Measurements from ENCODE around the gene FBH1. TPM values are rescaled to one million over a fixed set of nuclear protein-coding genes. Genes with fewer than 3 reads are reported as not detected.
A peak's percentile ranks its signal among the peaks of the same experiment; 100 is the strongest.

Gene FBH1
- total RNA-seq: 10 to 100 TPM; 72.8 to 95.5 (median 86.2) TPM
- 79.8 TPM for total RNA-seq (2013)
- total RNA-seq: 40.1 to 132 (median 83.4) reads per million in 29 experiments

DNA sequence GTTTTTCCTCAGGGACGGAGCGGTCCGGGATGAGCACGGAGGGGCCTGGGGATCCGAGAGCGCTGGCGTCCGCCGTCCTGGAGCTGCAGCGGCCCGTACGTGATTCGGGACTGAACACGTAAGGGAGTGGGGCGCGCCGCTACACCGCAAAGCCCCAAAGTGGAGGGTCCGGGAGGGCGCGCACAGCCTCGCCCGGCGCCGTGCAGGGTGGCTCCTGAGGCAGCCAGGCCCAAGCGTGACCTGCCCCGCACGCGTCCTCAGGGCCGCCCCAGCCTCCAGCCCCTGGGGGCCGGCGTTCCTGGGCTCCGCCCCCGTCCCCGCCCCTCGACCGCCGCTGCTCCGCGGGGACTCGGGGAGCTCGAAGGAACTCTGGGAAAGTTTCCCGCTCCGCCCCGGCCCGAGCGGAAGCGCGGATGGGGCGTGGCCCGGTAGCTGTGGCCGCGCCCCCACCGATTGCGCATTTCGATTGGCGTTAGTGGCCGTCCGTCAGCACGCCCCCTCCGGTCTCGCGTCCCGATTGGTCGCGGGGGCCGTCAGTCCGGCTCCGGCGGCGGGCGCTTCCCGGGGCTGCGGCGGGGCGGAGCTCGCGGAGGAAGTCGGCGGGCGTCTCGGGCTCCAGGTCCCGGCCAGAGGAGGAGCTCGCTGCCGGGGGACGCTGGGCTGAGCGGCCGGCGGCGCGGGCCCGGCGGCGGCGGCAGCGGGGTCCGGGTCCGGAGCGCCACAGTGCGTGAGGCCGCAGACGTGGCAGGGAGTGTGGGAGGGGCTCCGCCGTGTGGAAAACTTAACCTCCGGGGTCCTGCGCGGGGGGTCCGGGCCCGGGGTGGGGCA is at the start of gene FBH1, which contains the start of gene ANKRD16:
FBH1 (plus strand) TSS at position 620 of the 828 bp plus-strand sequence; CDS start at position 723, 103 bp downstream.
ANKRD16 (minus strand) TSS at position 270 of the 828 bp plus-strand sequence. CDS start 539 bp downstream, outside the sequence.
- H3K27ac ChIP-seq (ENCODE audit: low read length): peak within 1 kb of the TSS; percentile 20
- no peaks in the 10 kb centered on the region for H3K27me3 Mint-ChIP-seq
- DNase-seq (peak; percentile 86 to 99 (median 95)), ATAC-seq (replicated peaks in 1 of 4) (peak; percentile 83 to 88 (median 86))
- H3K4me1 ChIP-seq (ENCODE audit: control insufficient read depth in 1 of 2, extremely low read depth in 1 of 2, insufficient read depth in 2 of 2, low read length in 2 of 2): peaks cover 12 to 32% of the 10 kb centered on the region in 2 experiments
- H3K36me3 Mint-ChIP-seq: peaks cover 21% of the 10 kb centered on the region
- H3K27ac Mint-ChIP-seq: peak within 1 kb of the TSS; percentile 81 to 83
- under 1% methylated on average over 101 of the region's 109 CpGs for WGBS (ENCODE audit: insufficient coverage)
- H3K27me3 ChIP-seq (replicated peaks in 1 of 2; ENCODE audit: control insufficient read depth in 2 of 2, extremely low read depth in 1 of 2, insufficient read depth in 2 of 2, low read length in 1 of 2): no peaks in the 10 kb centered on the region
- no peaks in the 10 kb centered on the region for H3K9me3 Mint-ChIP-seq
- peaks cover 4 to 11% of the 10 kb centered on the region in 2 donors for H3K36me3 ChIP-seq (ENCODE audit: control insufficient read depth in 2 of 2, extremely low read depth in 1 of 2, insufficient read depth in 1 of 2, low read length in 1 of 2)
- H3K4me3 Mint-ChIP-seq: peak within 1 kb of the TSS; percentile 87 to 93 (median 90)
- H3K4me3 ChIP-seq (ENCODE audit: control insufficient read depth in 1 of 2, extremely low read depth in 1 of 2, low read length in 1 of 2): peak within 1 kb of the TSS; percentile 72 to 80
- peaks cover 54 to 60% (median 57%) of the 10 kb centered on the region in 3 donors for H3K4me1 Mint-ChIP-seq
- ChIA-PET CTCF (interaction anchor here in 1 of 2 donors (1.0 to 1.1 kb wide), 4 partner anchors 16 to 455 kb away, joined by 3 to 5 read pairs (median 3); no protein-coding TSS in a partner anchor), POLR2A (interaction anchor here (0.6 to 0.9 kb wide), 4 partner anchors 12 to 689 kb away, joined by 3 to 5 read pairs (median 4); no protein-coding TSS in a partner anchor)
- H3K9me3 ChIP-seq: no peaks in the 10 kb centered on the region

DNA sequence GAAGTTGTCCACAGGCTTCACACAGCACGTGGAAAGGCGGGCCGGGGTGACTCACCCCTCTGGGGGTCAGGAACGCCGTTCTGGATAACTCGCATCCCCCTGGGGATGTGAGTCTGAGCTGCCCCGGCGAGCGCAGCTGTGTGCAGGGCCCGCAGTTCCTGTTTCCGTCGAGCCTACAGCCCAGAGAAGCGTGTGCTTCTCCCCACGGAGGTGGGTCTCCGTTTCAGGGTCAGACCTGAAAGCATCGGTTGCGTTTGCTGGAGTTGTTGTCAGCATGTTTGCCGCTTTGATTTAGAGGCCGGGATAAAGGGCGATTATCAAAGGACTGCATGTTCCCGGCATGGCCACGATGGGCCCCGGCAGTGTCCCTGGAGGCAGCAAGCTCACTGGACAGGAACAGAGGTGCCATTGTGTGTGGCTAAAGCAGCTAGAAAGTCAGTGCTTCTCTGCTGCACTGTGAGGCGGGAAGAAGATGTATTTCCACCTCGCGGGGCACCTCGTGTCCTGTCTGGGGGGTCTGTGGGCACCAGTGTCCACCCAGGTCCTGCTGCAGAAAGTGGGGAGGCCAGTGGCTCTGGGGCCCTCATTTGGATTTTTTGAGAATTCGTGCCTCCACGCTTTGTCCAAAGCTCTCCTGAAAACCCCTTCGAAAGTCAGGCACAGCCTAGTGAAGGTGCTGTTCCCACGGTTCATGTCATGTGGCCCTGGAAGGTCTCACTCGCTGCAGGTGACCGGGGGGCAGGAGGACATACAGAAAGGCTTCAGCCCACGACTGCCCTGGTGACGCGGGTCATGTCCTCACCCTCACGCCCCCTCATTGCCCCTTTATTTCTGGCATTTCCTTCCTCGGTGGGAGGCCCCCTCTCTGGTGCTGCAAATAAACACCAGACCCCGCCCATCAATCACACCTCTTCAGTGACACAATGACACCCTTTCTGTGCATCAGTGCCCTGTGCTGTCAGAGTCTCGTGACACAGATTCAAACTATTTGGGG is 49.4 kb upstream of the FBH1 start:
- Histone ChIP-seq H3K4me3 (ENCODE audit: control insufficient read depth in 1 of 2, extremely low read depth in 1 of 2, low read length in 1 of 2) (no peak overlapping the region), H3K27me3 (replicated peaks in 1 of 2; ENCODE audit: control insufficient read depth in 2 of 2, extremely low read depth in 1 of 2, insufficient read depth in 2 of 2, low read length in 1 of 2) (peaks cover 0 to 6% of the 10 kb centered on the region in 2 experiments), H3K27ac (ENCODE audit: low read length) (peak overlapping the region; percentile 58), H3K9me3 (no peaks in the 10 kb centered on the region), H3K36me3 (ENCODE audit: control insufficient read depth in 2 of 2, extremely low read depth in 1 of 2, insufficient read depth in 1 of 2, low read length in 1 of 2) (no peaks in the 10 kb centered on the region), H3K4me1 (ENCODE audit: control insufficient read depth in 1 of 2, extremely low read depth in 1 of 2, insufficient read depth in 2 of 2, low read length in 2 of 2) (no peaks in the 10 kb centered on the region)
- Mint-ChIP-seq H3K27ac (peak overlapping the region in 1 of 2 donors; percentile 55), H3K36me3 (no peaks in the 10 kb centered on the region), H3K4me3 (peak overlapping the region in 1 of 3 donors; percentile 37), H3K9me3 (no peaks in the 10 kb centered on the region), H3K4me1 (peaks cover 5 to 13% (median 9%) of the 10 kb centered on the region in 3 donors), H3K27me3 (peaks cover 0 to 5% of the 10 kb centered on the region in 2 donors)
- POLR2A ChIA-PET: interaction anchor here in 1 of 2 donors (0.6 kb wide), 1 partner anchor 881 kb away, joined by 3 read pairs; no protein-coding TSS in a partner anchor
- ATAC-seq (replicated peaks in 1 of 4): no peak
- CTCF ChIA-PET: no interaction called here
- peak in 2 of 35 experiments; percentile 1 to 28 for DNase-seq
- 60% methylated on average over 38 of the region's 40 CpGs for WGBS (ENCODE audit: insufficient coverage)

DNA sequence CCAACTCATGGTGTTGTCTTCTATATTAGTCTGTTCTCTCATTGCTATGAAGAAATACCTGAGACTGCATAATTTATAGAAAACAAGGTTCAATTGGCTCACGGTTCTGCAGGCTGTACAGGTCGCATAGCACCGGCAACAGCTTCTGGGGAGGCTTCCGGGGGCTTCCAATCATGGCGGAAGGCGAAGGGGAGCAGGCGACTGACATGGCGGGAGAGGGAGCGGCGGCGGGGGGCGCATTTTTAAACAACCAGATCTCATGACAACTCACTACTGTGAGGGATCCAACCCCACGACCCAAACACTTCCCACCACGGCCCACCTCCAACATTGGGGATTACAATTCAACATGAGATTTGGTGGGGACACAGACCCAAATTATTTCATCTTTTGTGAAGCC is 48.1 kb upstream of the FBH1 start:
- Histone ChIP-seq H3K9me3 (no peaks in the 10 kb centered on the region), H3K27ac (ENCODE audit: low read length) (no peak overlapping the region), H3K27me3 (replicated peaks in 1 of 2; ENCODE audit: control insufficient read depth in 2 of 2, extremely low read depth in 1 of 2, insufficient read depth in 2 of 2, low read length in 1 of 2) (peaks cover 0 to 6% of the 10 kb centered on the region in 2 experiments), H3K4me1 (ENCODE audit: control insufficient read depth in 1 of 2, extremely low read depth in 1 of 2, insufficient read depth in 2 of 2, low read length in 2 of 2) (no peaks in the 10 kb centered on the region), H3K36me3 (ENCODE audit: control insufficient read depth in 2 of 2, extremely low read depth in 1 of 2, insufficient read depth in 1 of 2, low read length in 1 of 2) (no peaks in the 10 kb centered on the region), H3K4me3 (ENCODE audit: control insufficient read depth in 1 of 2, extremely low read depth in 1 of 2, low read length in 1 of 2) (no peak overlapping the region)
- Mint-ChIP-seq H3K27ac (no peak overlapping the region), H3K36me3 (no peaks in the 10 kb centered on the region), H3K4me3 (no peak overlapping the region), H3K27me3 (peaks cover 0 to 5% of the 10 kb centered on the region in 2 donors), H3K9me3 (no peaks in the 10 kb centered on the region), H3K4me1 (peaks cover 5 to 19% (median 9%) of the 10 kb centered on the region in 3 donors)
- 89% methylated on average over 6 of the region's 14 CpGs for WGBS (ENCODE audit: insufficient coverage)
- POLR2A ChIA-PET: no interaction called here
- CTCF ChIA-PET: no interaction called here
- ATAC-seq (replicated peaks in 1 of 4) (no peak), DNase-seq (no peak)

DNA sequence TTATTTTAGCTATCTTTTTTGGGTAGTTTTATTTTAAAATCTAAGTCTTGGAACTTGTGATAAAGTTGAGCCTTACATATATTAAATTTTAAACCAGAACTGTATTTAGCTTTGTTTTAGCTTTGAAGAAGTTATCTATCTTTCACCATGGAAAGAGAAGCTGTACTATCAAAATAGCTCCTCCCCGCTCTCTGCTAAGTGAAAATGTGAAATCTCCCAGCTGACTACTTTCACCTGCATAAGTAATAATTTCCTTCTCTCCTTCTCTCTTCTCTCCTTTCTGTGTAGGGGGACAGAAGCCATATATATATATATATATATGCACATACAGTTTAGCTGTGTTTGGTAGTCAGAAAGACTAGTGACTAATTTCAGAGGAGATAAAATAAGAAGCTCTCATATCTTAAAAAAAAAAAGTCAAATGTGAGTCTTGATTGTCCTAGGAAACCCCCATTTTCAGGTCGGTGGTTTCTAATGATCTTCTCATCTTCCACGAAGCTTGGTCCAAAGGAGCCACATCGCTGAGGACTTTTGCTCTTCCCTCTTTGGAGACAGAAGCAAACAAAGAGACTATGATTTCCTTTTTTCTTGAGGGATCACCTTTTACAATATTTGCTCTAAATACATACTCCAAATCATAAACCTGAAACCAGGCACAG is 46.2 kb upstream of the FBH1 start:
- H3K9me3 ChIP-seq: no peaks in the 10 kb centered on the region
- H3K9me3 Mint-ChIP-seq: no peaks in the 10 kb centered on the region
- ATAC-seq (replicated peaks in 1 of 4): no peak
- no peak overlapping the region for H3K4me3 Mint-ChIP-seq
- CTCF ChIA-PET: interaction anchor here in 1 of 2 donors (0.6 kb wide), 1 partner anchor 393 kb away, joined by 3 read pairs; no protein-coding TSS in a partner anchor
- peaks cover 5 to 18% (median 9%) of the 10 kb centered on the region in 3 donors for H3K4me1 Mint-ChIP-seq
- H3K27ac Mint-ChIP-seq: no peak overlapping the region
- H3K4me3 ChIP-seq (ENCODE audit: control insufficient read depth in 1 of 2, extremely low read depth in 1 of 2, low read length in 1 of 2): no peak overlapping the region
- POLR2A ChIA-PET: interaction anchor here (0.6 to 0.7 kb wide), 3 partner anchors 30 to 817 kb away, joined by 4 to 8 read pairs (median 5); no protein-coding TSS in a partner anchor
- WGBS (ENCODE audit: insufficient coverage): 31% methylated on average over 3 of the region's 4 CpGs
- peaks cover 0 to 6% of the 10 kb centered on the region in 2 experiments for H3K27me3 ChIP-seq (replicated peaks in 1 of 2; ENCODE audit: control insufficient read depth in 2 of 2, extremely low read depth in 1 of 2, insufficient read depth in 2 of 2, low read length in 1 of 2)
- peaks cover 0 to 5% of the 10 kb centered on the region in 2 donors for H3K27me3 Mint-ChIP-seq
- no peak overlapping the region for H3K27ac ChIP-seq (ENCODE audit: low read length)
- no peaks in the 10 kb centered on the region for H3K36me3 ChIP-seq (ENCODE audit: control insufficient read depth in 2 of 2, extremely low read depth in 1 of 2, insufficient read depth in 1 of 2, low read length in 1 of 2)
- no peaks in the 10 kb centered on the region for H3K4me1 ChIP-seq (ENCODE audit: control insufficient read depth in 1 of 2, extremely low read depth in 1 of 2, insufficient read depth in 2 of 2, low read length in 2 of 2)
- H3K36me3 Mint-ChIP-seq: no peaks in the 10 kb centered on the region
- DNase-seq: no peak

DNA sequence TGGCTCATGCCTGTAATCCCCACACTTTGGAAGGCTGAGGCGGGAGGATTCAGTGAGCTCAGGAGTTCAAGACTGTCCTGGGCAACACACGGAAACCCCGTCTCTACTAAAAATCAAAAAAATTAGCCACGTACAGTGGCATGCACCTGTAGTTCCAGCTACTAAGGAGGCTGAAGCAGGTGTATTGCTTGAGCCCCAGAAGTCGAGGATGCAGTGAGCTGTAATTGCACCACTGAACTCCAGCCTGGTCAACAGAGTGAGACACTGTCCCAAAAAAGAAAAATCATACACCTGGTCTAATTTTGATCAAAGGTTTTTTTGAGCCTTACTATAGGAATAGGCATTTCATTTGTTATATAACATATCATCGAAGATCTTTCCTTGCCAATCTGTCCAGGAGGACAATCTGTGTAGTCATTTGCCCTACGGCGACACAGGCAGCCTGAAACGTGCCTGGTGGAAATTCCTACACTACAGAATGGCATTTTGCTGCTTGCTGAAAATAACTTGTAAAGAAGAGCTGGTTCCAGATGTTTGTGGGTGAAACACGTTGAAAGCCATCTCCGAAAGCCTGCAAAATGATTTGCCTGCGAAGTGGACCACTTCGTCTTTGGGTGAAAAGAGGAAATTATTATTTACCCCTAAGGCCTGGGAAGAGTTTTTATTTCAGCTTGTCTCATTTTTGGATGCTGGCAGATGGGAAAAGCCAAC is 45.5 kb upstream of the FBH1 start:
- Histone ChIP-seq H3K27me3 (replicated peaks in 1 of 2; ENCODE audit: control insufficient read depth in 2 of 2, extremely low read depth in 1 of 2, insufficient read depth in 2 of 2, low read length in 1 of 2) (peaks cover 0 to 6% of the 10 kb centered on the region in 2 experiments), H3K4me3 (ENCODE audit: control insufficient read depth in 1 of 2, extremely low read depth in 1 of 2, low read length in 1 of 2) (no peak overlapping the region), H3K9me3 (no peaks in the 10 kb centered on the region), H3K27ac (ENCODE audit: low read length) (no peak overlapping the region), H3K4me1 (ENCODE audit: control insufficient read depth in 1 of 2, extremely low read depth in 1 of 2, insufficient read depth in 2 of 2, low read length in 2 of 2) (no peaks in the 10 kb centered on the region), H3K36me3 (ENCODE audit: control insufficient read depth in 2 of 2, extremely low read depth in 1 of 2, insufficient read depth in 1 of 2, low read length in 1 of 2) (no peaks in the 10 kb centered on the region)
- ChIA-PET CTCF (interaction anchor here in 1 of 2 donors (0.6 kb wide), 1 partner anchor 11 kb away, joined by 7 read pairs; no protein-coding TSS in a partner anchor), POLR2A (interaction anchor here in 1 of 2 donors (0.6 to 0.7 kb wide), 2 partner anchors 30 to 817 kb away, joined by 4 to 8 read pairs; no protein-coding TSS in a partner anchor)
- no peak overlapping the region for H3K4me3 Mint-ChIP-seq
- H3K27ac Mint-ChIP-seq: no peak overlapping the region
- no peaks in the 10 kb centered on the region for H3K9me3 Mint-ChIP-seq
- DNase-seq (no peak), ATAC-seq (replicated peaks in 1 of 4) (no peak)
- no peaks in the 10 kb centered on the region for H3K36me3 Mint-ChIP-seq
- H3K4me1 Mint-ChIP-seq: peaks cover 5 to 18% (median 9%) of the 10 kb centered on the region in 3 donors
- peaks cover 0 to 4% of the 10 kb centered on the region in 2 donors for H3K27me3 Mint-ChIP-seq
- WGBS (ENCODE audit: insufficient coverage): 79% methylated on average over 10 of the region's 13 CpGs
